Stimulated activated CD4-positive, alpha-beta T cell treated with anti-CD3 and anti-CD28 coated beads, Interleukin-4, amount 100 ng/mL, for 1 hour (primary cell): ENCODE results near the gene AP1M1.

ENCODE experiments used
- DNase-seq: peaks from one replicate; pipeline ENCODE4 v3.0.0-alpha.2; 2020

The AP1M1 gene

GRCh38 chr19:16233836-16234551 lies 36.3 kb downstream of the AP1M1 start:
- no peak for DNase-seq

DNA sequence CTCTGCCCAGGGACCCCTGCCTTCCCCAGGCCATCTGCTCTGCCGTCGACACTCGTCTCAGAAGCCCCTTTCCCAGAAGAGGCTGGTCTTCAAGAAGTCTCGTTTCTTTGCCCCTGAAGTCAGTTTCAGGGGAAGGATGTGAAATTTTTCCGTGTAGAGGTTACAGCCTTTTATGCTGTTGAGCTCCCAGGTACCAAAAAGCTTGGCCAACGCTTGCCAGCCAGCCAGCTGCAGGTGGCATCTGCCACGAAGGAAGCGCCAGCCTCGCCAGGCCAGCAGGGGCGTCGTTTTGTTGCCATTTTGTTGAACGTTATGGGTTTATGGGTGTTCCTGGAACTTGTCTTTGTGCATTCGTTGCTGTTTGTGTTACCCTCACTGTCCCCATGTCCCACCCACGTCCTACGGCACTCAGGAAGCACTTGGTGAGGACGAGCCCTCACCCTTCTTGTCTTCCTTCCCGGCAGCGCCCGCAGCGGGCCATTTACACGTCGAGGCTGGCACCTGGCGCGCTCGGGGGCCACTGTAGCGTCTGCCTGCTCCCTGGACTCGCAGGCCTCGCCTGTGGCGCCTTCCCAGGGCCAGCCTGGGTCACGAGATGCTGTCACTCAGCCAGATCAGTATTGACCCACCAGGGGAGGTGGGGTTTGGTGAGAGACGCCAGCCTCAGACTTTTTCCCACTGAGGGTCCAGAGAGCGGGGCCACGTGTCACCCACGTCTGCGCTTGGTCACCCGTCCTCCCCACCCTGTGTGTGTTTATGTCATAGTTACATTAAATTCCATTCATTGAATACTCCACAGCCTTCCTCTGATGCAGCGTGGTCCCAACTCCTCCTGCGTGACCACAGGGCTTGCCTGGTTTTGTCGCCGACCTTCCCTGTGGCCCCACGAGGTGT lies 37.1 kb downstream of the AP1M1 start:
- no peak for DNase-seq

DNA sequence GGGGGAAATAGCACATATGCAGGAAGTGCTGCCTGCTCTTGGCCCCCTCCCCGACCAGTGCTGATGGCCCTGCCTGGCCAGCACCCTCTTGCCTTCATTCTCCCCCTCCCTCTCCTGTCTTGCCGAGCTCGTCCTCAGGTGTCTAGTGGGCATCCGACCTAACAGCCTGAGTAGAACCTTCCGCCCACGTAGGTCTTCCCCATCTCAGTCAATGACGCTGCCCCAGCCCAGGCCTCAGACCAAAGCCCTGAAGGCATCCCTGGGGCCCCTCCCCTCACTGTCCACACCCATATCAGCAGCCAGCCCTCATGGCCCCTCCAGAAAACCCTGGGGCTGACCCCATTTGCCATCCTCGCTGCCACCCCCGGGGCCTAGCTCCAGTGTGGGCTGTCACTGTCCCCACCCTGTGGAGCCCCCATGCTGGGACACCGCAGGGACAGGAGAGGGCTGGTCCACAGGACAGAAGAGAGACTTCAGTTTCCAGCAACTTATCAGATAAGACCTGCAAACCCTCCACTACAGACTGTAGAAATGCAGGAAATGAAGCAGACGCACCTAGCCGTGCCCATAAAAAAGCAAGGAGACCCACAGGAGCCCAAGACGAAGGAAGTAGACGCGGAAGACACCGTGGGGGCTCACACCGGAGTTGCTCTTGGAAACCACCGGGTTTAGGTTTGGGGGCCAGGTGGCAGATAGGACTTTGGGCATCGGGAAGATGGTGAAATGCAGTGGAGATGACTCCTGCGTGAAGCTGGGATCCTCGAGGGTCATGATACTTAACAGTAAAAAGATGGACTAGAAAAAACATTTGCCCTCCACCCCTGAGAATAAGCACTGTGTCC lies 38.3 kb downstream of the AP1M1 start:
- no peak for DNase-seq

- DNase-seq = no peak
These were observed 46.4 kb downstream of the AP1M1 start for GRCh38 chr19:16244091-16244490.

- DNase-seq = peak; percentile 86
These were observed 49.9 kb downstream of the AP1M1 start for GRCh38 chr19:16247353-16248182.

- DNase-seq = no peak
These were observed 50.8 kb downstream of the AP1M1 start for GRCh38 chr19:16248380-16249023.

DNA sequence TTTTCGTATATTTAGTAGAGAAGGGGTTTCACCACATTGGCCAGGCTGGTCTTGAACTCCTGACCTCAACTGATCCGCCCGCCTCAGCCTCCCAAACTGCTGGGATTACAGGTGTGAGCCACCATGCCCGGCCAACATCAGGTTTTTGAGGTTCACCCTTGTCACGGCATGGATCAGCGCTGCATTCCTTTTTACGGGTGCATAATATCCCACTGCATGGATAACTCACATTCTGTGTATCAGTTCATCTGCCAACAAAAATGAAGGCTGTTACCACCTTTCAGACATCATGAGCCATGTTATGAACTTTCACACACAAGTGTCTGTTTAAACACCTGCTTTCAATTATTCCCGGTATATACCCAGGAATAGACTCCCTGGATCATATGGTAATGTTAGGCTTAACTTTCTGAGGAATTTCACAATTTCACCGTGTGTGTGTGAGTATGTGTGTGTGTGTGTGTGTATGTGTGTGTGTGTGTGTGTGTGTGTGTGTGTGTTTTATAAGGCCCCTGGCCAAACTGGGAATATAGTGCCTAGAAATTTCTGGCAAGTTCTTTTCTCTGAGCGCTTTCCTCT lies 52.2 kb downstream of the AP1M1 start:
- DNase-seq = no peak

DNA sequence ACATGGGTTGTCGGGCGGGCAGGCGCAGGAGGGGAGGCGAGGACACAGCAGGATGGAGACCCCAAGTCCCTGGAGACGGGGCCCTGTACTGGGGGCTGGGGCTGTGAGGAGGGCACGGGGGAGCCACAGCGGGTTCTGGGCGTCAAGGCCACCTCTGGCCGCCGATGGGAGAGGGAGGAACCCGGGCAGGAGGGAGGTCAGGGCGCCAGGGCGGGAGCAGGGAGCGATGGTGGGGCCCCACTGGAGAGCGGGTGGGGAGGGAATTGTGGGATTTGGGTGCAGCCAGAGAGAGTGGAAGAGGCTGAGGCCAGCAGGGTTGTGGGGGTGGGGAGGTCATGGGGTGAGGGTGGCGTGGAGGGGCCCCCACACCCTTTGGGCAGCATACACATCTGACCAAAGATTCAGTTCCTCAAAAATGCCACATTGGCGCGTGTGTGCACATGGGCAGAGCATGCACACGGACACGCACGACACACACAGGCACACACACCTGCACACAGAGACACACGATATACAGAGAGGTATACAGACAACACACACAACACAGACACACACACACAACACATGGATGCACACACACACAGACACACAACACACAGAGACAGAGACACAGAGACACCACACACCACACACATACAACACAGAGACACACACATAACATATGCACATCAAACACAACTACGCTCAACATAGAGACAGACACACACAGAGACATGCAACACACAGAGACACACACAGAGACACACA lies 54.9 kb downstream of the AP1M1 start:
- DNase-seq = no peak

DNA sequence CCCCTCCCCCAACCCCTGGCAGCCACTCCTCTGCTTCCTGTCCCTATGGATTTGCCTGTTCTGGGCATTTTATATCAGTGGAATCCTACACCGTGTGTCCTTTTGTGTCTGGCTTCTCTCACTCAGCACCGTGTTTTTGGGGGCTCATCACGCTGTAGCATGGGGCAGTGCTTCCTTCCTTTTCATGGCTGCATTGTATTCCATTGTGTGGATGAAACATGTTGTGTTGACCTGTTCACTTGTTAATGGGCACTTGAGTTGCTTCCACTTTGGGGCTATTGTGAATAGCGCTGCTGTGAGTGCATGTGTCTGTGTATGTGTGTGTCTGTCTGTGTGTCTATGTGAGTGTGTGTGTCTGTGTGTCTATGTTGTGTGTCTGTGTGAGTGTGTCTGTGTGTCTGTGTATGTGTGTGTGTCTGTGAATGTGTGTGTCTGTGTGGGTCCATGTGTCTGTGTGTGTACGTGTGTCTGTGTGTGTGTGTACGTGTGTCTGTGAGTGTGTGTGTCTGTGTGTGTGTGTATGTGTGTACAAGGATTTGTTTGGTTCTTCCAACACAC lies 57.2 kb downstream of the AP1M1 start:
- no peak for DNase-seq

DNA sequence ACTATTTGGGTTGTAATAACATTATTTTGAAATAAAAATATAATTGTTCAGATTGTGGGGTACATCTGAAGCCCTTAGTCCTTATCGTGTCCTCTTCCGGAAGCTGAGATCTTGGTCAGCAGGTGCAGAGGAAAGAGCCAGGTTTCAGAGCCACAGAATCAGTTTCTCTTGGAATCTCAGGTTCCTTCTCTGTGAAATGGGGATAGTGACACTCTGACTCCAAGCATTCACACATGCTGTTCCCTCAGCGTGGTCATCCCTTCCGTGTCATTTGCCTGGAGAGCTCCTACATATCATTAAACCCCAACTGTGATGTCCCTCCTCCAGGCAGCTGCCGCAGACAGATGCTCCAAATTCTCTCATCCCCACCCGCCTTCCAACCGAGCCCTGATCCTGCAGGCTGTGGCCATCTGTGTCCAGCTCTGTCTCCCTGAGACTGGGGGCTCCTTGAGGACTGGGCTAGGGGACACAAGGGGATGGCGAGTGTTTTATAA lies 59.8 kb downstream of the AP1M1 start:
- DNase-seq = no peak

GRCh38 chr19:16258440-16258903 lies 60.8 kb downstream of the AP1M1 start:
- no peak for DNase-seq

GRCh38 chr19:16259385-16260159 lies 61.9 kb downstream of the AP1M1 start:
- DNase-seq = no peak

DNA sequence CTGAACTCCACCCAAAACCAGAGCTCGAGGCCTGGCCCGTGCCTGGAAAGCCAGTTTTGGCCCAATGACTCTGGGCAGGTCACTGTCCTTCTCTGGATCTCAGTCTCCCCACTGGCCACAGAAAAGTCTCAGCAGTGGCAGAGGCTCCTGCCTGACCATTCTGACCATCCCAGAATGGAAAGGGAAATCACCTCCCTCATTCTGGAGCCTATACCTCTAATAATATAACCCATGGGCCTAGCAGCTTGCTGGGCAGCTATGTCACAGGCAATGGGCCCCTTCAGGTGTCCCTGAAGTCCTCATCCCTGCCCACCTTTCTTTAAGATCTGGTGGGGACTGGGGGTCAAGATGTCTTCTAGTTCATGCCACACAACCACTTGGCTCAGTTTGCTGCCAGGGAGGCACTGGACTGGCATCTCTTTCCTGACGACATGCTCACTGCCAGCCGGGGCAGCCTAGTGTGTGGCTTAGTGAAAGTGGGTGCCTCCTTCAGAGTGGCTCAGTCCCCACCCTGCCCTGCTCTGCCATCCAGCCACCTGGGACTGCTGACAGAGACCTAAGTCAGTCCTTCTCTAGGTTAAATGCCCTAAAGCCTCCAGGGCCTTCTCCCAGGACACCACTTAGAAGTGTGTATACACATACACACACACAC lies 62.6 kb downstream of the AP1M1 start:
- DNase-seq = no peak

- no peak for DNase-seq
These were observed 63.1 kb downstream of the AP1M1 start for GRCh38 chr19:16260812-16261161.

GRCh38 chr19:16261584-16262368 lies 64.1 kb downstream of the AP1M1 start:
- DNase-seq = no peak

GRCh38 chr19:16262618-16263017 lies 64.9 kb downstream of the AP1M1 start:
- no peak for DNase-seq

GRCh38 chr19:16263141-16263761 lies 65.5 kb downstream of the AP1M1 start:
- no peak for DNase-seq
